Neural cell (in vitro differentiated cells): Measurements from ENCODE around the gene SEPTIN2. TPM values are rescaled to one million over a fixed set of nuclear protein-coding genes. Genes with fewer than 3 reads are reported as not detected.

ENCODE experiments used
- H2AFZ ChIP-seq: fragments of 200-600, 300-800 bp; sonication (generic), shearing (Covaris generic); 2 replicates; pipeline ENCODE4 v1.6.0; 2014; ENCODE audit warnings: low read depth, mild to moderate bottlenecking, antibody characterized with exemption, low read length, moderate library complexity
- H3F3A ChIP-seq: fragments of 200-600 bp; shearing (Covaris generic); 2 replicates; pipeline ENCODE4 v1.6.1; 2016; ENCODE audit warnings: mild to moderate bottlenecking, moderate library complexity, mixed read lengths, antibody characterized with exemption, low read length; ENCODE audit not compliant: insufficient read depth, poor library complexity, severe bottlenecking
- H3K27ac ChIP-seq: fragments of 200-600, 300-800 bp; sonication (generic), shearing (Covaris generic); 2 replicates; pipeline ENCODE4 v1.5.1; 2014; ENCODE audit warnings: mild to moderate bottlenecking, low read length, moderate library complexity
- H3K27me3 ChIP-seq: fragments of 300-800, 200-600 bp; sonication (generic), shearing (Covaris generic); 2 replicates; pipeline ENCODE4 v1.6.0; 2014; ENCODE audit warnings: mild to moderate bottlenecking, low read depth, low read length, moderate library complexity; ENCODE audit not compliant: insufficient read depth
- H3K36me3 ChIP-seq: fragments of 300-800, 200-600 bp; sonication (generic), shearing (Covaris generic); 2 replicates; pipeline ENCODE4 v1.5.1; 2014; ENCODE audit warnings: mild to moderate bottlenecking, antibody characterized with exemption, low read length, moderate library complexity; ENCODE audit not compliant: insufficient read depth
- H3K4me2 ChIP-seq: fragments of 300-800, 200-600 bp; sonication (generic), shearing (Covaris generic); 2 replicates; pipeline ENCODE4 v1.6.0; 2014; ENCODE audit warnings: mild to moderate bottlenecking, low read length
- H3K4me3 ChIP-seq: fragments of 300-800, 200-600 bp; sonication (generic), shearing (Covaris generic); 2 replicates; pipeline ENCODE4 v1.5.1; 2014; ENCODE audit warnings: mild to moderate bottlenecking, low read length, moderate library complexity
- H3K79me2 ChIP-seq: fragments of 200-600 bp; shearing (Covaris generic); replicated peaks from 2 replicates; pipeline ENCODE4 v1.6.0; 2014; ENCODE audit warnings: mild to moderate bottlenecking, low read length, moderate library complexity; ENCODE audit not compliant: insufficient read depth
- H3K9ac ChIP-seq: fragments of 300-800, 200-600 bp; sonication (generic), shearing (Covaris generic); 2 replicates; pipeline ENCODE4 v1.6.1; 2016; ENCODE audit warnings: mild to moderate bottlenecking, low read length, mixed read lengths
- H3K9me2 ChIP-seq: fragments of 200-600 bp; shearing (Covaris generic); 2 replicates; pipeline ENCODE4 v1.6.1; 2016; ENCODE audit warnings: mild to moderate bottlenecking, low read length, mixed read lengths; ENCODE audit not compliant: insufficient read depth
- H3K9me3 ChIP-seq: fragments of 200-600, 300-800 bp; sonication (generic), shearing (Covaris generic); 2 replicates; pipeline ENCODE4 v1.6.1; 2016; ENCODE audit warnings: mild to moderate bottlenecking, mixed run types, low read length, moderate library complexity, mixed read lengths
- H4K20me1 ChIP-seq: fragments of 200-600 bp; shearing (Covaris generic); 2 replicates; pipeline ENCODE4 v1.6.1; 2016; ENCODE audit warnings: mild to moderate bottlenecking, mixed run types; ENCODE audit not compliant: insufficient read depth
- EP300 ChIP-seq: fragments of 450-650 bp; conservative IDR thresholded peaks from 2 replicates; pipeline ENCODE4 v1.6.1; 2014; ENCODE audit warnings: antibody characterized with exemption, mild to moderate bottlenecking, moderate library complexity; ENCODE audit not compliant: poor library complexity, severe bottlenecking
- EZH2 ChIP-seq: fragments of 200-600, 300-800 bp; shearing (Covaris generic), sonication (generic); IDR thresholded peaks from 2 replicates; pipeline ENCODE4 v1.6.1; 2014; ENCODE audit warnings: antibody characterized with exemption, low read length, borderline replicate concordance, mild to moderate bottlenecking; ENCODE audit not compliant: insufficient read depth, poor library complexity, severe bottlenecking
- MXI1 ChIP-seq: fragments of 450-650 bp; conservative IDR thresholded peaks from 2 replicates; pipeline ENCODE4 v1.6.1; 2014; ENCODE audit warnings: antibody characterized with exemption, mild to moderate bottlenecking; ENCODE audit not compliant: poor library complexity, severe bottlenecking
- POLR2AphosphoS5 ChIP-seq: IDR thresholded peaks from 2 replicates; pipeline ENCODE4 v1.6.1; 2012
- RAD21 ChIP-seq: fragments of 450-650 bp; conservative IDR thresholded peaks from 2 replicates; pipeline ENCODE4 v1.6.1; 2014; ENCODE audit warnings: antibody characterized with exemption, mild to moderate bottlenecking, moderate library complexity
- SMC3 ChIP-seq: fragments of 450-650 bp; conservative IDR thresholded peaks from 2 replicates; pipeline ENCODE4 v1.6.1; 2014; ENCODE audit warnings: antibody characterized with exemption, mild to moderate bottlenecking, moderate library complexity; ENCODE audit not compliant: poor library complexity
- TAF1 ChIP-seq: IDR thresholded peaks from 2 replicates; pipeline ENCODE4 v1.6.1; 2012; ENCODE audit warnings: low read depth
- polyA plus RNA-seq: library from polyadenylated mRNA; depleted of rRNA; stranded (reverse); fragments of >200 nt; gene quantifications from 2 replicates; pipeline ENCODE4 v1.2.3, GENCODE V29; 2014
- TF ChIP-seq, protein P1 (sequence below): fragments of 450-650 bp; IDR thresholded peaks from 2 replicates; pipeline ENCODE4 v1.5.1; 2014; ENCODE audit warnings: antibody characterized with exemption, mild to moderate bottlenecking, moderate library complexity; ENCODE audit not compliant: poor library complexity, severe bottlenecking
- TF ChIP-seq, protein P2 (sequence below): IDR thresholded peaks from 2 replicates; pipeline ENCODE4 v1.6.1; 2012; ENCODE audit warnings: borderline replicate concordance

SEPTIN2 gene
- polyA plus RNA-seq, 1 donor from 2014 or later: 467 TPM

DNA sequence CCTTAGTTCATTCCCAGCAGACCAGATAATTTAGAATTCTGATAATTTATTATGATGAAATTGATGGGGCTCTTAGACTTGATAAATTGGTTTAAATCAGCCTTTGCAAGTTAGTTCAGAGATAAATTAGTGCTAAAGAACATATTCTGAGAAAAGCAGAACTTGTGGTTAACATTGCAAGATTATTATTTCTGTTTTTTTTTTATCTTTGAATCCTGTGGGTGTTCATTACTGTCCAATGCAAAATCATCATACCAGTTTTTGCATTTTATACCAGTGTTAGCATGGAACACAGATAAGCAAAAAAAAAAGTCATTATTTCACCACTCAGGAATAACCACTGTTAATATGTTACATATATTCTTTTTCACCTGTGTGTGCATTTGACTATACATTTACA lies 9.1 kb downstream of the SEPTIN2 start:
- no peak overlapping the region for H3K4me3 ChIP-seq
- H2AFZ ChIP-seq: no peak overlapping the region
- H3K9me2 ChIP-seq: no peaks in the 10 kb centered on the region
- peaks cover 64% of the 10 kb centered on the region for H3K79me2 ChIP-seq
- H3K4me2 ChIP-seq: no peak overlapping the region
- no peak overlapping the region for H3K9ac ChIP-seq
- H3K9me3 ChIP-seq: no peaks in the 10 kb centered on the region
- no peaks in the 10 kb centered on the region for H3K36me3 ChIP-seq
- H3F3A ChIP-seq: no peaks in the 10 kb centered on the region
- H3K27me3 ChIP-seq: no peaks in the 10 kb centered on the region
- TF ChIP-seq, protein P1, sequence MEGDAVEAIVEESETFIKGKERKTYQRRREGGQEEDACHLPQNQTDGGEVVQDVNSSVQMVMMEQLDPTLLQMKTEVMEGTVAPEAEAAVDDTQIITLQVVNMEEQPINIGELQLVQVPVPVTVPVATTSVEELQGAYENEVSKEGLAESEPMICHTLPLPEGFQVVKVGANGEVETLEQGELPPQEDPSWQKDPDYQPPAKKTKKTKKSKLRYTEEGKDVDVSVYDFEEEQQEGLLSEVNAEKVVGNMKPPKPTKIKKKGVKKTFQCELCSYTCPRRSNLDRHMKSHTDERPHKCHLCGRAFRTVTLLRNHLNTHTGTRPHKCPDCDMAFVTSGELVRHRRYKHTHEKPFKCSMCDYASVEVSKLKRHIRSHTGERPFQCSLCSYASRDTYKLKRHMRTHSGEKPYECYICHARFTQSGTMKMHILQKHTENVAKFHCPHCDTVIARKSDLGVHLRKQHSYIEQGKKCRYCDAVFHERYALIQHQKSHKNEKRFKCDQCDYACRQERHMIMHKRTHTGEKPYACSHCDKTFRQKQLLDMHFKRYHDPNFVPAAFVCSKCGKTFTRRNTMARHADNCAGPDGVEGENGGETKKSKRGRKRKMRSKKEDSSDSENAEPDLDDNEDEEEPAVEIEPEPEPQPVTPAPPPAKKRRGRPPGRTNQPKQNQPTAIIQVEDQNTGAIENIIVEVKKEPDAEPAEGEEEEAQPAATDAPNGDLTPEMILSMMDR: no peak
- TF ChIP-seq POLR2AphosphoS5 (no peak), EZH2 (no peak), MXI1 (no peak), SMC3 (no peak), TAF1 (no peak), EP300 (no peak), RAD21 (no peak)
- TF ChIP-seq, protein P2, sequence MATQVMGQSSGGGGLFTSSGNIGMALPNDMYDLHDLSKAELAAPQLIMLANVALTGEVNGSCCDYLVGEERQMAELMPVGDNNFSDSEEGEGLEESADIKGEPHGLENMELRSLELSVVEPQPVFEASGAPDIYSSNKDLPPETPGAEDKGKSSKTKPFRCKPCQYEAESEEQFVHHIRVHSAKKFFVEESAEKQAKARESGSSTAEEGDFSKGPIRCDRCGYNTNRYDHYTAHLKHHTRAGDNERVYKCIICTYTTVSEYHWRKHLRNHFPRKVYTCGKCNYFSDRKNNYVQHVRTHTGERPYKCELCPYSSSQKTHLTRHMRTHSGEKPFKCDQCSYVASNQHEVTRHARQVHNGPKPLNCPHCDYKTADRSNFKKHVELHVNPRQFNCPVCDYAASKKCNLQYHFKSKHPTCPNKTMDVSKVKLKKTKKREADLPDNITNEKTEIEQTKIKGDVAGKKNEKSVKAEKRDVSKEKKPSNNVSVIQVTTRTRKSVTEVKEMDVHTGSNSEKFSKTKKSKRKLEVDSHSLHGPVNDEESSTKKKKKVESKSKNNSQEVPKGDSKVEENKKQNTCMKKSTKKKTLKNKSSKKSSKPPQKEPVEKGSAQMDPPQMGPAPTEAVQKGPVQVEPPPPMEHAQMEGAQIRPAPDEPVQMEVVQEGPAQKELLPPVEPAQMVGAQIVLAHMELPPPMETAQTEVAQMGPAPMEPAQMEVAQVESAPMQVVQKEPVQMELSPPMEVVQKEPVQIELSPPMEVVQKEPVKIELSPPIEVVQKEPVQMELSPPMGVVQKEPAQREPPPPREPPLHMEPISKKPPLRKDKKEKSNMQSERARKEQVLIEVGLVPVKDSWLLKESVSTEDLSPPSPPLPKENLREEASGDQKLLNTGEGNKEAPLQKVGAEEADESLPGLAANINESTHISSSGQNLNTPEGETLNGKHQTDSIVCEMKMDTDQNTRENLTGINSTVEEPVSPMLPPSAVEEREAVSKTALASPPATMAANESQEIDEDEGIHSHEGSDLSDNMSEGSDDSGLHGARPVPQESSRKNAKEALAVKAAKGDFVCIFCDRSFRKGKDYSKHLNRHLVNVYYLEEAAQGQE: no peak
- no peak overlapping the region for H3K27ac ChIP-seq
- H4K20me1 ChIP-seq: no peaks in the 10 kb centered on the region

DNA sequence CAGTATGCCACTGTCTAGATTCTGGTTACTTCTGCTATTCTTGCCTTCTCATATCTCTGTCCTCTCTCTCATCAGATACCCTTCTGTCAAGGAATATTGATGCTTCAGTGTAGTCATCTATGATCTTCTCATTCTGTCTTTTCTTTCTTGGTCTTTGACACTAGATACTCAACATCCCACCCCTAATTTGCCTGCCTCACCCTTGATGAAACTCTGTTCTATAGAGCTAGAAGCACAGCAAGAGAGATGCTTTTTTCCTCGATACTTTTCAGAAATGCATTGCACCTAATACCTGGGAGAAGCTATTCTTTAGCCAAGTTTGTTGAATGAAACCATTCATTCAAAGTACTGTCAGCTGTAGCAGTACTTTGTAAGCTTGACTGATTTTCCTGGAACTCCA lies 9.5 kb downstream of the SEPTIN2 start:
- Histone ChIP-seq H3K4me3 (no peak overlapping the region), H3K9me3 (no peaks in the 10 kb centered on the region), H3K27me3 (no peaks in the 10 kb centered on the region), H3K27ac (no peak overlapping the region), H3K9ac (no peak overlapping the region), H3K36me3 (no peaks in the 10 kb centered on the region), H3K79me2 (peaks cover 59% of the 10 kb centered on the region), H3K9me2 (no peaks in the 10 kb centered on the region), H3F3A (no peaks in the 10 kb centered on the region), H3K4me2 (no peak overlapping the region), H2AFZ (no peak overlapping the region), H4K20me1 (no peaks in the 10 kb centered on the region)
- TF ChIP-seq MXI1 (no peak), RAD21 (no peak), TAF1 (no peak), SMC3 (no peak), POLR2AphosphoS5 (no peak), EP300 (no peak), EZH2 (no peak)
- TF ChIP-seq, protein P2: no peak
- TF ChIP-seq, protein P1: no peak
